CD4-positive, alpha-beta T cell (primary cell): Measurements from ENCODE around the gene ZNHIT6. TPM values are rescaled to one million over a fixed set of nuclear protein-coding genes. Genes with fewer than 3 reads are reported as not detected.
"Not testable (repeated sequence)": the region's sequence is repeated elsewhere in the genome, so short reads cannot be mapped to it uniquely, and the experiment has no call there.

Experiments
- ATAC-seq: fragments of 200-7000 bp; cut with Tn5 transposase; one replicate; pipeline ENCODE4 v1.10.0; 2022; ENCODE audit warnings: mild to moderate bottlenecking; ENCODE audit not compliant: poor library complexity
- CTCF ChIA-PET: fragments of 350-600 bp; sonication (Branson Sonifier 250); formaldehyde crosslinking; loops from one replicate; lab custom pipeline; 2021; ENCODE audit warnings: antibody characterized with exemption, inconsistent platforms; lab: Charles Lee
- POLR2A ChIA-PET: fragments of 350-600 bp; sonication (Branson Sonifier 250); formaldehyde crosslinking; loops from one replicate; lab custom pipeline; 2021; ENCODE audit warnings: antibody characterized with exemption, inconsistent platforms; lab: Charles Lee
- DNase-seq, 14 experiments: peaks; one replicate each; pipeline ENCODE4 v3.0.0-alpha.2; 2013 to 2020; ENCODE audit warnings: mixed read lengths in 2 of 14
- H3K27ac ChIP-seq, 2 donors: one replicate each; pipeline versions ENCODE4 v1.5.1 to v1.7.0; 2013; ENCODE audit warnings: low read length in 2 of 2, low read depth in 1 of 2, mild to moderate bottlenecking in 1 of 2
- H3K27me3 ChIP-seq, 2 experiments: 1 replicate in 1 of 2; 2 replicates in 1 of 2; pipeline versions ENCODE4 v1.6.1 to v1.7.0; 2013; ENCODE audit warnings: low read length in 2 of 2, control low read depth in 1 of 2, mild to moderate bottlenecking in 1 of 2, moderate library complexity in 1 of 2; ENCODE audit not compliant: insufficient read depth in 2 of 2, control insufficient read depth in 1 of 2
- H3K36me3 ChIP-seq: one replicate; pipeline ENCODE4 v1.6.1; 2013; ENCODE audit warnings: low read length, control low read depth; ENCODE audit not compliant: insufficient read depth
- H3K4me1 ChIP-seq: one replicate; pipeline ENCODE4 v1.6.1; 2013; ENCODE audit warnings: low read length, control low read depth; ENCODE audit not compliant: insufficient read depth
- H3K4me3 ChIP-seq: one replicate; pipeline ENCODE4 v1.5.1; 2013; ENCODE audit warnings: mild to moderate bottlenecking, low read length, moderate library complexity
- H3K9me3 ChIP-seq, 2 experiments: 1 replicate in 1 of 2; 2 replicates in 1 of 2; pipeline versions ENCODE4 v1.6.1 to v1.7.0; 2013; ENCODE audit warnings: low read length in 2 of 2, mild to moderate bottlenecking in 2 of 2, control low read depth in 1 of 2, moderate library complexity in 1 of 2; ENCODE audit not compliant: control insufficient read depth in 1 of 2, insufficient read depth in 1 of 2
- H3K27ac Mint-ChIP-seq: one replicate; pipeline ENCODE4 v1.8.0; 2020; ENCODE audit warnings: mixed read lengths
- H3K27me3 Mint-ChIP-seq: one replicate; pipeline ENCODE4 v1.8.0; 2021; ENCODE audit warnings: mixed read lengths
- H3K36me3 Mint-ChIP-seq: one replicate; pipeline ENCODE4 v1.8.0; 2021; ENCODE audit warnings: low read depth, mixed read lengths
- H3K4me1 Mint-ChIP-seq: one replicate; pipeline ENCODE4 v1.8.0; 2021; ENCODE audit warnings: low read depth, mixed read lengths
- H3K4me3 Mint-ChIP-seq: one replicate; pipeline ENCODE4 v1.8.0; 2020; ENCODE audit warnings: mild to moderate bottlenecking, mixed read lengths
- H3K9me3 Mint-ChIP-seq: one replicate; pipeline ENCODE4 v1.8.0; 2020; ENCODE audit warnings: mixed read lengths
- CTCF ChIP-seq: fragments of 200-600 bp; IDR thresholded peaks from one replicate; pipeline ENCODE4 v1.8.0; 2022; ENCODE audit warnings: antibody characterized with exemption, mild to moderate bottlenecking
- intact Hi-C, 2 experiments: fragments of 100-400 bp; cut with DNase I in 1 of 2; cut with micrococcal nuclease in 1 of 2; formaldehyde crosslinking; loops; one replicate each; pipeline versions ENCODE4 v1.15.1 to v1.9.0; 2023 to 2025; cut with DNase I, micrococcal nuclease
- total RNA-seq, 174 experiments: library from RNA in 2 of 174; stranded (reverse) in 2 of 174; gene quantifications; one replicate each; pipeline ENCODE4 v1.2.3 and lab custom pipeline; 2021 to 2026

ZNHIT6 gene
- total RNA-seq, 2 experiments from 2014 or later: 10.4 to 10.8 TPM

- H3K27ac ChIP-seq: no peak overlapping the region
- H3K4me3 ChIP-seq: no peak overlapping the region
- H3K27me3 ChIP-seq: no peaks in the 10 kb centered on the region
- CTCF ChIA-PET: no interaction called here
- Mint-ChIP-seq H3K27ac (no peak overlapping the region), H3K9me3 (peaks cover 4% of the 10 kb centered on the region), H3K4me1 (no peaks in the 10 kb centered on the region), H3K27me3 (no peaks in the 10 kb centered on the region), H3K4me3 (no peak overlapping the region), H3K36me3 (peaks cover 83% of the 10 kb centered on the region)
- TF ChIP-seq CTCF: no peak
- POLR2A ChIA-PET: no interaction called here
- peaks cover 9 to 10% of the 10 kb centered on the region in 2 experiments for H3K9me3 ChIP-seq
- no peaks in the 10 kb centered on the region for H3K4me1 ChIP-seq
- peaks cover 26% of the 10 kb centered on the region for H3K36me3 ChIP-seq
- intact Hi-C loops: no loop called here
- DNase-seq (no peak), ATAC-seq (no peak)
Observed at GRCh38 chr1:85650645-85651044, 57.6 kb downstream of the ZNHIT6 start.

GRCh38 chr1:85649591-85649990 lies 58.6 kb downstream of the ZNHIT6 start:
- ChIA-PET CTCF (no interaction called here), POLR2A (no interaction called here)
- DNase-seq (no peak), ATAC-seq (no peak)
- intact Hi-C loops: no loop called here
- Mint-ChIP-seq H3K9me3 (peaks cover 4% of the 10 kb centered on the region), H3K27me3 (no peaks in the 10 kb centered on the region), H3K4me3 (no peak overlapping the region), H3K4me1 (no peaks in the 10 kb centered on the region), H3K36me3 (peaks cover 74% of the 10 kb centered on the region), H3K27ac (no peak overlapping the region)
- TF ChIP-seq CTCF: no peak
- Histone ChIP-seq H3K4me1 (no peaks in the 10 kb centered on the region), H3K36me3 (peaks cover 19% of the 10 kb centered on the region), H3K4me3 (no peak overlapping the region), H3K27me3 (no peaks in the 10 kb centered on the region), H3K27ac (no peak overlapping the region), H3K9me3 (peaks cover 9 to 10% of the 10 kb centered on the region in 2 experiments)

- H3K36me3 Mint-ChIP-seq: peaks cover 67% of the 10 kb centered on the region
- intact Hi-C loops: loop anchor here in 1 of 2 experiments (1.0 kb wide), 1 partner anchor 17 kb away; no protein-coding TSS in a partner anchor
- H3K27ac Mint-ChIP-seq, CTCF ChIA-PET, H3K4me3 ChIP-seq, ATAC-seq, H3K27me3 Mint-ChIP-seq, H3K4me1 ChIP-seq, POLR2A ChIA-PET, H3K27me3 ChIP-seq, H3K27ac ChIP-seq, DNase-seq, H3K9me3 Mint-ChIP-seq, H3K36me3 ChIP-seq, H3K4me3 Mint-ChIP-seq, H3K4me1 Mint-ChIP-seq: not testable (repeated sequence)
- peaks cover 22 to 24% of the 10 kb centered on the region in 2 experiments for H3K9me3 ChIP-seq
Observed at GRCh38 chr1:85641598-85642556, 66.4 kb downstream of the ZNHIT6 start.

- ATAC-seq, H3K27ac ChIP-seq, H3K4me1 Mint-ChIP-seq, H3K27me3 ChIP-seq, H3K27me3 Mint-ChIP-seq, H3K9me3 Mint-ChIP-seq, intact Hi-C loops, CTCF ChIA-PET, H3K4me1 ChIP-seq, DNase-seq, POLR2A ChIA-PET, H3K4me3 Mint-ChIP-seq, H3K4me3 ChIP-seq, H3K27ac Mint-ChIP-seq: not testable (repeated sequence)
- Histone ChIP-seq H3K9me3 (peaks cover 22 to 24% of the 10 kb centered on the region in 2 experiments), H3K36me3 (peaks cover 17% of the 10 kb centered on the region)
- H3K36me3 Mint-ChIP-seq: peaks cover 87% of the 10 kb centered on the region
Observed at GRCh38 chr1:85639920-85640319, 68.3 kb downstream of the ZNHIT6 start.
